Osteocyte (in vitro differentiated cells): ENCODE results near the gene CD274. TPM values are rescaled to one million over a fixed set of nuclear protein-coding genes. Genes with fewer than 3 reads are reported as not detected.

Experiments used
- DNase-seq: peaks from one replicate; pipeline ENCODE4 v3.0.0; 2021; ENCODE audit warnings: mixed read lengths; ENCODE audit not compliant: unreplicated experiment; ENCODE audit errors: extremely low spot score
- H3K27ac Mint-ChIP-seq: one replicate; pipeline ENCODE4 v1.8.0; 2021; ENCODE audit warnings: mild to moderate bottlenecking, mixed read lengths; ENCODE audit not compliant: unreplicated experiment
- H3K27me3 Mint-ChIP-seq: one replicate; pipeline ENCODE4 v1.8.0; 2021; ENCODE audit warnings: mixed read lengths; ENCODE audit not compliant: unreplicated experiment
- H3K36me3 Mint-ChIP-seq: one replicate; pipeline ENCODE4 v1.8.0; 2021; ENCODE audit warnings: mixed read lengths; ENCODE audit not compliant: unreplicated experiment
- H3K4me1 Mint-ChIP-seq: one replicate; pipeline ENCODE4 v1.8.0; 2021; ENCODE audit warnings: mixed read lengths; ENCODE audit not compliant: unreplicated experiment
- H3K4me3 Mint-ChIP-seq: one replicate; pipeline ENCODE4 v1.8.0; 2021; ENCODE audit warnings: mild to moderate bottlenecking, moderate library complexity, mixed read lengths; ENCODE audit not compliant: unreplicated experiment
- H3K9me3 Mint-ChIP-seq: one replicate; pipeline ENCODE4 v1.8.0; 2021; ENCODE audit warnings: mixed read lengths; ENCODE audit not compliant: unreplicated experiment
- CTCF ChIP-seq: fragments of 200-600 bp; sonication (generic); IDR thresholded peaks from 2 replicates; pipeline ENCODE4 v1.5.0; 2021; ENCODE audit warnings: antibody characterized with exemption, mild to moderate bottlenecking, moderate library complexity
- total RNA-seq: library from RNA; stranded (reverse); gene quantifications from 2 replicates; pipeline ENCODE4 v1.2.1, GENCODE V29; 2021

Gene CD274
- total RNA-seq, 1 donor from 2014 or later, result 0.43 TPM

DNA sequence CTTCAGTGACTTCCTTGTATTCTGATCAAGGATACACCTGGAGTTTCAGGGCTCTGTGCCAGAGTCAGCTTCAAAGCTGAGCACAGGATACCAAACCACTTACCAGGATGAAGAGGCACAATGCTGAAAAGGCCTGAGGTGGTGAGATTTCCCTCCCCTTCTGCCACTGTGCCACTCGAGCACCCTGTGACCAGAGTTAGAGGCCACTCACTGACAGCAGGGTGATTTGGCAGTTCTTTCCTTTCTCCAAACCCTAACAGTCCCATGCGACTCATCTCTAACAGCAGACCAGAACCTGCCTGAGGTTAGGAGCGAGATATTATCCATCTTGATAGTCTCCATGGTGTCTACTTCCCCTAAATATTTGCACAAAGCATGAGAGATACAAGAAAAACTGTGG lies 14.4 kb upstream of the CD274 start:
- H3K27ac Mint-ChIP-seq, result no peak overlapping the region
- peaks cover 12% of the 10 kb centered on the region for H3K36me3 Mint-ChIP-seq
- no peak for DNase-seq
- no peak for TF ChIP-seq CTCF
- H3K4me1 Mint-ChIP-seq, result peaks cover 21% of the 10 kb centered on the region
- H3K9me3 Mint-ChIP-seq, result no peaks in the 10 kb centered on the region
- no peaks in the 10 kb centered on the region for H3K27me3 Mint-ChIP-seq
- H3K4me3 Mint-ChIP-seq, result no peak overlapping the region

DNA sequence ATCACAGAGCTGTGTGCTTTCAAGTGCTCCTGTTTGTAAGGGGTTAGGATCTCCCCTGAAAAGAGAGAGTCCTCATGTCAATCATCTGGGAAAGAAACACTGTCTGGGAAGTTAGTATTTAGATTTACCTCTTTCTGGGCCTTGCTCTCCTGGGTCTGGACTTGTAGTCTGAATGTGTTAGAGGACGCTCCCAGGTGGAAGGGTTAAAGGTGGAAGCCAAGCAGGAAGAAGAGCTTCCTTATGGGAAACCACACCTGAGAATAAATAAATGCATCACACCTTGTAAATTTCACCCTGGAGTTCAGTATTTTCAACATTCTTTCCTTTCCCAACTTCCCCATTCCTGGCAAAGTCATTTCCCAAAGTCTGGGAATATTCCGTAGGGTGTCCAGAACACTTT lies 13.9 kb upstream of the CD274 start:
- Mint-ChIP-seq H3K27me3 (no peaks in the 10 kb centered on the region), H3K36me3 (peaks cover 10% of the 10 kb centered on the region), H3K27ac (peak overlapping the region; percentile 96), H3K4me1 (peaks cover 21% of the 10 kb centered on the region), H3K4me3 (peak overlapping the region; percentile 91), H3K9me3 (no peaks in the 10 kb centered on the region)
- no peak for DNase-seq
- TF ChIP-seq CTCF, result no peak

GRCh38 chr9:5437254-5438216 lies 12.8 kb upstream of the CD274 start, which contains the start of gene PLGRKT:
Gene PLGRKT, minus strand, starts transcription at chr9:5437925. Its CDS starts 5,948 bp downstream, at chr9:5431977.
- Mint-ChIP-seq H3K27ac (peak within 1 kb of the TSS; percentile 96), H3K4me1 (peaks cover 21% of the 10 kb centered on the region), H3K9me3 (no peaks in the 10 kb centered on the region), H3K4me3 (peak within 1 kb of the TSS; percentile 91), H3K36me3 (peaks cover 10% of the 10 kb centered on the region), H3K27me3 (no peaks in the 10 kb centered on the region)
- peak; percentile 94 for DNase-seq
- TF ChIP-seq CTCF, result peak; percentile 39

- Mint-ChIP-seq H3K4me1 (peaks cover 21% of the 10 kb centered on the region), H3K9me3 (no peaks in the 10 kb centered on the region), H3K36me3 (peaks cover 8% of the 10 kb centered on the region), H3K27ac (peak overlapping the region; percentile 96), H3K27me3 (no peaks in the 10 kb centered on the region), H3K4me3 (peak overlapping the region; percentile 91)
- no peak for DNase-seq
- TF ChIP-seq CTCF, result no peak
Measured at GRCh38 chr9:5438301-5439162, 11.8 kb upstream of the CD274 start.
